Head of caudate nucleus (tissue), 42 donors: Measurements from ENCODE around the gene THBS3.
"Not testable (repeated sequence)": the region's sequence is repeated elsewhere in the genome, so short reads cannot be mapped to it uniquely, and the experiment has no call there.

Experiments
- DNase-seq, 42 donors: peaks; one replicate each; pipeline versions ENCODE4 v3.0.0 to v3.0.0-alpha.2; 2020 to 2021; ENCODE audit warnings: mixed read lengths in 7 of 42
- intact Hi-C: fragments of 100-400 bp; cut with DNase I; formaldehyde crosslinking; loops from one replicate; pipeline ENCODE4 v1.15.0; 2022

Gene THBS3

DNA sequence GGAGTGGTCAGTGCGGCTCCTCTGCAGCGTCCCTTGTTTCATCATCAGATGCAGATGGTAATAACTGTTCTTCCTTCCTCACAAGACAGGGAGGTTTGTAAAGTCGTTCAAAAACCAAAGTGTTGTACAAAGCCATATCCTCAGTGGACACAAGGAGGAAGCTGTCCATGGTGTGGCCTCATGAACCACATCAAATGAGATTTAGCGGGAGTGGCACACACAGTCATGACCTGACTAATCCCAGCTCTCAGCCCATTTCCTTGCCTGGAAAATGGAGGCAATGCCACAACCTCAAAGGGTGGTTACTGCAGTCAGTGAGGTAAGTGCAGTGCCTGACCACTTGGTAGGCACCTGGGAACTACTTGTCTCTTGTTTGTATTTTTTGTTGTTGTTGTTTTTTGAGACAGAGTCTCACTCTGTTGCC, 34.2 kb upstream of the THBS3 start:
- no peak for DNase-seq
- intact Hi-C loops, result loop anchor here (5.0 kb wide), 1 partner anchor 35 kb away; the partner anchor contains the start of genes MTX1 and THBS3

DNA sequence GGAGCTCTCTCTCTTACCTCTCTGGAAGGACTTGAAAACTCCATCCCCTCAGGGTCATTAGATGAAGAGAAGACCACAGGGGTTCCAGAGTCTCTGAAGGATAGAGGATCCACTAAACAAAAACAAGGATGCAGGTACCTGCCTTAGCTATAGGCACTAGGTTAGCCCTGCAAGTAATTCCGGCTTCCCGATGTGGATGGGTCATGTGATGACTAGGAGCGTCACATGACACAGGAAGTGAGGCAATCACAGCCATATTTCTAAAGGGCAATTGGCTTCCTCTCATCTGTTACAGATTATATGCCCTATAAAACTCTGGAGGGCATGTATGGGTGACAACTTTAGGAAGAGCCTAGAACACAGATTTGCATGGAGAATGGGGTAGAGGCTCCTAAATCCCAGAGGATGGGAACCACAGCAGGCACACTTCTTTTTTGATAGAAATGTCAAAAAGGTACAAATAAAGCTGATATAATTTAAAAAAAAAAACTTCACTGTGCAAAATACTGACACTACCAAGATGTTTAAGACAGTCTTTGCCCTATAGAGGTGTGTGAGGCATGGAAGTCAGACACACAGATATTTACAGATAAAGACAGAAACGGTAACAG, 33.5 kb upstream of the THBS3 start:
- intact Hi-C loops, result loop anchor here (5.0 kb wide), 1 partner anchor 34 kb away; the partner anchor contains the start of genes MTX1 and THBS3
- DNase-seq, result peak; percentile 59 to 95 (median 88)

DNA sequence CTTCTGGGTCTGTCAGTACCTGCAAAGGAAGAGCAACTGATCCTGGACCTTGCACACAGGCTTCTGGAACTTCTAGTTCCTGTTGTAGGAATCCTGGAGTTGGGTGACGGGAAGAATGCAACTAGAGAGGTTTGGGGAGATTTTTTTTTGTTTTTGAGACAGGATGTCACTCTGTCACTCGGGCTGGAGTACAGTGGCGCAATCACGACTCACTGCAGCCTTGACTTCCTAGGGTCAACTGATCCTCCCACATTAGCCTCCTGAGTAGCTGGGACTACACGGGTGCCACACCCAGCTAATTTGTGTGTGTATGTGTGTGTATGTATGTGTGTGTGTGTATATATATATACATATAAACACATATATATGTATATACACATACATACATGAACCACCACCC, 28.8 kb upstream of the THBS3 start:
- DNase-seq, result peak in 1 of 42 donors; percentile 0
- intact Hi-C loops, result no loop called here

DNA sequence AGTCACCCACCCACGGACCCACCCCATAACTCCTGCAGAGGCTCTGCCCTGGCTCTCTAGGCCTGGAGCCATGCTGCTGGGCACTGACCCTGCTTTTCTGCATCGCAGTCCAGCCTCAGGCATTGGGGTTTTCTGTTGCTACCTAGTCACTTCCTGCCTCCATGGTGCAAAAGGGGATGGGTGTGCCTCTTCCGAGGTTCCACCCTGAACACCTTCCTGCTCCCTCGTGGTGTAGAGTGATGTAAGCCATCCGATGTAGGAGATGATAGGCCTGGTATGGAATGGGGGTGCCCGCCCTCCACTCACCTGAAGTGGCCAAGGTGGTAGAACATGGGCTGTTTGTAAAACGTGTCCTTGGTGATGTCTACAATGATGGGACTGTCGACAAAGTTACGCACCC, 27.7 kb upstream of the THBS3 start:
- intact Hi-C loops, DNase-seq: not testable (repeated sequence)

DNA sequence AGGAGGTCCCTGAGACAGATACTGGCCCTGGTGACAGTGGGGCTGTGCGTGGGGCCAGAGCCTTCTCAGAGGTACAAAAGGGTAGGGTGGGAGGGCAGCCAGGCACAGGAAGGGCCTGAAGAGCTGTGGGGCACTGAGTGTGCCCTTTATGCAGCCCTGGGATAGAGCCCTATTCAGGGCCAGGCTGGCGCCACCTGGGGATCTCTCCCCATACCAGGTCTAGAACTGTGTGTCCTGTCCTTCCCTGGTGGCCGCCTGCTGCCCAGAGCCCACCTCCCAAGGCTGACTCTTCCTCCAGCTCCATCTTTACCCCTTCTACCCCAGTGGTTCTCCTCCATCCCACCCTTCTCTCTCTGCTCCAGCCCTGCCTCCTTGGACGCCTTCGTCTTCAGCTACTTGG, 25.8 kb upstream of the THBS3 start:
- intact Hi-C loops, result not testable (repeated sequence)

DNA sequence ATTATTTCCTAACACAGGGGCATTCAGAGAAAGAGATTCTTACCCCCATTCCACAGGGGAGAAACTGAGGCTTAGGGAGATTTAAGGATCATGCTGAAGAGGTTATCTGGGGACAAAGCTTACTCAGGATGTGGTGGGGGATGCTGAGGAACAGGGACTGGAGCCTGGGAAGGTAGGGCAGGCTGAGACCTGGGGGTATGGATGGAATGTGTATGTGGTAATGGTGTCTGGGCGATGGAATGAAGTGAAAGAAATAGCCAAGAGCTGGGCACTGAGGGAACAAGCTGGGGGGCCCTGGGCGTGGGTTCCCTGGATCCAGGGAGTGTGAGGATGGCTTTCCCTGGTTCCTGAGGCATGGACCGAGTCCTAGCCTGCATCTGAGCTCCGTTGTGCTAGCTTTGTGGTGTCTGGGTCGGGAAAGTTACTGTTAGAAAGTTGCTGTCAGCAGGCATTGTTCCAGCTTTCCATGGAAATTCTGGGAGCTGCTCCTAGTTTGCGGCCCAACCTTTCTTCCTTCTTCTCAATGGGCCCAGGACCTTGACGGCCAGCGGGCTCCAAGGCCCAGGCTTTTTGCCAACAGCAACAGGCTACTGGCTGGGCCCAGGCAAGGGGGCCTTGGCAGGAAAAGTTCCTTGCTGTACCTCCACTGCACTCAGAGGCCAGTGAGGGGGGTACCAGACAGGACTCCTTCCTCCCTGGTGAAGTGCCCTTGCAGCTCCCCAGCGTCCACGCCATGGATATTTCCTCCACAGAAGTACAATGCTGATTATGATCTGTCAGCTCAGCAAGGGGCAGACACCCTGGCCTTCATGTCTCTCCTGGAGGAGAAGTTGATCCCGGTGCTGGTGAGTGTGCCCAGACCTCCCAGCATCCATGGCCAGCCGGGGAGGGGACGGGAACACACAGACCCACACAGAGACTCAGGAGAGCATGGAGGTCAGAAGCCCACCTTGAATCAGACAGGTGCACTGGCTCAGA, 24.6 kb upstream of the THBS3 start:
- intact Hi-C loops, result not testable (repeated sequence)
- peak in 17 of 42 donors; percentile 12 to 64 (median 44) for DNase-seq

More for the DNA sequence above, 25.8 kb upstream of the THBS3 start:
- DNase-seq, result not testable (repeated sequence)

DNA sequence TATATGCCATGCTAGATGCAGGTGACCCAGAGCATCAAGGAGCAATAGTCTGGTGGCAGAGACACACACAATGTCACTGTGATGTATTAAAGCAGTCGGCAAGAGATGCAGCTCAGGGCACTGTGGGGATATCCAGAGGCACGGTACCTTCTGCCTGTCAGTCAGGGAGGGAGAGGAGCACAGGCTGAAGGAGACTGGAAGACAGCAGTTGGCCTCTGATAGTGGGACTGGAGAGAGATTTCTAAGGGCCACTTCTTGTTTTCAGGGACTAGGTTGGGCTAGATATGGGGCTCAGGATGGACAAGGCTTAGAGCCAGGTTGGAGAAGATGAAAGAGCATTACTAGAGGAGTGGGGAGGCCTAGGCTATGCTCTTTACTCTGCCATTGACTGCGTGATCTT, 23.6 kb upstream of the THBS3 start:
- DNase-seq, intact Hi-C loops: not testable (repeated sequence)

DNA sequence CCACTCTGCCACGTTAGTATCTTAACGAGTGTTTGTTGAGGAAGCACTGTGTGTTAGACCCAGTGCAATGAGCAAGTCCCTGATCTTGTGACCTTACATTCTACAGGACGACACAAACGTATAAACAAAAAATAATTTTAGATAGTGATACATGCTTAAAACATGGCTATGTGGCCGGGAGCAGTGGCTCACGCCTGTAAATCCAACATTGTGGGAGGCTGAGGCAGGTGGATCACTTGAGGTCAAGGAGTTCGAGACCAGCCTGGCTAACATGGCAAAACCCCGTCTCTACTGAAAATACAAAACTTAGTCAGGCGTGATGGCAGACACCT, 20.4 kb upstream of the THBS3 start:
- intact Hi-C loops, result no loop called here
- no peak for DNase-seq

DNA sequence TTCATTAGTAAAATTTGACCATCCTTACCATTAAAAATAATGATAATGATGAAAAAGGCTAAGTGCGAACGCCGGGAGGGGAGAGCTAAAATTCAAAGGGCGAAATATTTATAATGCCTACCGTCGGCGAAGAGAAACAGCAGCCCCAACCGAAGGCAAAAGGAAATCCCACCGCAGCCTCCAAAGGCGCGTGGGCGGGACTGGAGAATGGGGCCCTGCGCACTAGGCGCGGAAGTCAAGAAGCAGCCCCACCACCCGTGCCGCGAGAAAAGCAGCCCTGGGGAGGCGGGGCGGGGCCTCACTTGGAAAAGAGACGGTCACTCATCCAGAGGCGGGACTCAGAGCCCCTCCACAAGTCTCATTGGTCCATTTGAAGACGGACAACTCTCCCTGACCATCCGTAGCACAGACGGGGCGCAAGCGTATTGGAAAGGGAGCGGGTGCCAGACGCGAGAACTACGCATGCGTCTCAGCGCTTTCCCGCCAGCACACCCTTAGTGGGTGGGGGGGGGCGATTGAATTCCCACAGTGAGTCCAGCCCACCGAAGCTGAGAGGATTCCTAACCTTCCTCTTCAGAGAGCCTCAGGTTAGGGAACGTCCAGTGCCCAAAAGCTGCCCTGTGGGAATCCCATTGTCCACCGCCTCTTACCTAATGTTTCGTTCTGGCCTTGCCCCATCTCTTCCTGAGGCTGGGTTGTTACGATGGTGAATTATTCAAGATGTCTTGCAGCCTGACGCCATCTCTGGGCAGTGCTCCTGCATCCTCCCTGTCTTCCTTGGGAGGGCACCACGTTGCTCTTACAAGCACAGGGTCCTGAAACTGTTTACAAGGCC, 19.8 kb upstream of the THBS3 start:
- intact Hi-C loops, result no loop called here
- DNase-seq, result peak; percentile 97 to 100 (median 99)

DNA sequence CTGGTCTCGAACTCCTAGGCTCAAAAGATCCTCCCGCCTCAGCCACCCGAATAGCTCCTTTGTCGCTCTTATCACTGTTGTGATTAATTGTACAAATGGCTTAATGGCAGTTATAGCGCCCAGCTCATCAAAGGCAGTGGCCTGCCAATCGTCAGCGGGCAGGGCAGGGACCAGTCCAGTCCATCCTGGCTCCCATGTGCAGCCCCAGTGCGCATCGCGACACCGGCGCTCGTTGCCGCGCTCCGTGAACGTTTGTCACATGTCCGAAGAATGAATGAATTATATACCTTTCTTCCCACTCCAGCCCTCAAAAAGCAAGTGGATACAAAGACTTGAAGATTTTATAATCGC, 19.2 kb upstream of the THBS3 start:
- intact Hi-C loops, result no loop called here
- DNase-seq, result peak in 36 of 42 donors; percentile 17 to 69 (median 49)

DNA sequence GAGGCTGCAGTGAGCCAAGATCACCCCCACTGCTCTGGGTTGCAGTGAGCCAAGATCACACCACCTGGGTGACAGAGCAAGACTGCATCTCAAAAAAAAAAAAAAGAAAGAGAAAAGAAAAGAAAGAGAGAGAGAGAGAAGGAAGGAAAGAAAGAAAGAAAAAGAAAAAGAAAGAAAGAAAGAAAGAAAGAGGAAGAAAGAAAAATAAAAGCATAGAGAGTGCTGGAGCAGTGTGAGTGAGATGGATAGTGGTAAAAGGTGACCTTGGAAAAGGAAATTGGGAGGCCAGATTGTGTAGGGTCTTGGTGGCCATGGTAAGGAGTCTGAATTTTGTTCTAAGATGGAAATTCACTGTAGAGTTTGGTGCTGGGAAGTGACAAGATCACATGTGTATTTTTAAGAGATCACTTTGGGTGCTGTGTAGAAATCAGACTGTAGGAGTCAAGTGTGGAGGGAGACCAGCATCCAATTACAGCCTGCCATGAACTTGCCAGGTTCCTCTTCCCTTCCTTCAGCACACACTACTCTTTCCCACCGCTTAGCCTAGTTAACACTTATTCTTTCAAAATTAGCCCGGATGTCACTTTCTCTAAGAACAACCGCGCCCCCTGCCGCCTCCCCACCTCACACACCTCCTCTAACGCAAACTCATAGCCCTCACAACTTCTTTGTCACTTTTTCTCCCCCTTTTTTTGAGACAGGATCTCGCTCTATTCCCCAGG, 18.7 kb upstream of the THBS3 start:
- intact Hi-C loops, result no loop called here
- peak; percentile 53 to 91 (median 76) for DNase-seq

DNA sequence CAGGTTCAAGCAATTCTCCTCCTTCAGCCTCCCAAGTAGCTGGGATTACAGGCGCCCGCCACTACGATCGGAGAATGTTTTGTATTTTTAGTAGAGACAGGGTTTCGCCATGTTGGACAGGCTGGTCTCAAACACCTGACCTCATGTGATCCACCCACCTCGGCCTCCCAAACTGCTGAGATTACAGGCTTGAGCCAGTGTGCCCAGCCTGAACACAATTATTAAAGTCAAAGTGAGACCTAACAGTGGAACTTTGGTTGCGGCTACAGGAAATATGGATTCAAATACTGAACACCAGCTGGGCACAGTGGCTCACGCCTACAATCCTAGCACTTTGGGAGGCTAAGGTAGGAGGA, 17.7 kb upstream of the THBS3 start:
- DNase-seq, intact Hi-C loops: not testable (repeated sequence)

DNA sequence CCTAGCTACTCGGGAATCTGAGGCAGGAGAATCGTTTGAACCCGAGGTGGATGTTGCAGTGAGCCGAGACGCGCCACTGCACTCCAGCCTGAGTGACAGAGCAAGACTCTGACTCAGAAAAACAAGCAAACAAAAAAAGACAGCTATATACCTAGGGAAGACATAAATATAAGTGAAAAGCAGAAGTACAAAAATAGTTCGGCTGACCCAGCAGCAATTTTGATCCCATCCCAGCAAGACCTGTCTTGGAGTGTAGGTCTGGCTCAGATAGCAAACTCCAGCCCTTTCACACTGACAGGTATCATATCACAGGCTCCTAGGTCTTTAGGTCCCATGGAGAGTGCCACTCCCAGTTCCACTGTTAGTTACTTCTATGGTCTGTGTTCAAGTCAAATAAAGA, 15.3 kb upstream of the THBS3 start:
- no peak for DNase-seq
- intact Hi-C loops, result no loop called here

DNA sequence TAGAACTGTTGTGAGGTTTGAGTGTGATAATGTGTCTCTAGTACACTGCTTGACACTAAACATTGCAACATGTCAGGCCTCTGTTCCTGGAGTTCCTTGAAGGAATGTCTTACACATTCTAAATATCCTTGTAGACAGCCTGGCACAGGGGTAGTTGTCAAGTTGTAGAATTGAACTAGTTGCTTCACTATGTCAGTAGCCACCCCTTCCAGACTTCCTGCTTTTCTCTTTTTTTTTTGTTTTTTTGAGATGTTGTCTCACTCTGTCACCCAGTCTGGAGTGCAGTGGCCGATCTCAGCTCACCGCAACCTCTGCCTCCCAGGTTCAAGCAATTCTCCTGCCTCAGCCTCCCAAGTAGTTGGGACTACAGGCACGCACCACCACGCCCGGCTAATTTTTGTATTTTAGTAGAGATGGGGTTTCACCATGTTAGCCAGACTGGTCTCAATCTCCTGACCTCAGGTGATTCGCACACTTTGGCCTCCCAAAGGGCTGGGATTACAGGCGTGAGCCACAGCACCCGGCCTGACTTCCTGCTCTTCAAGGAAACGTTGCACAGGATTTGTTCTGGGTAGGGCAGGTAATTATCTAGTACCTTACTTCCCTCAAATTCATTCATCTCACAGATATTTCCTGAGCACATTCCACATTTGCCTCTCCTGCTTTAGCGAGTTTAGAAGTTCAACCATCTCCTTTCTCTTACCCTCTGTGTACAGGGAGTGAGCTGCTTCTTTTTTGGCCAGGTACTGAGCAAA, 12.7 kb upstream of the THBS3 start:
- DNase-seq, intact Hi-C loops: not testable (repeated sequence)

DNA sequence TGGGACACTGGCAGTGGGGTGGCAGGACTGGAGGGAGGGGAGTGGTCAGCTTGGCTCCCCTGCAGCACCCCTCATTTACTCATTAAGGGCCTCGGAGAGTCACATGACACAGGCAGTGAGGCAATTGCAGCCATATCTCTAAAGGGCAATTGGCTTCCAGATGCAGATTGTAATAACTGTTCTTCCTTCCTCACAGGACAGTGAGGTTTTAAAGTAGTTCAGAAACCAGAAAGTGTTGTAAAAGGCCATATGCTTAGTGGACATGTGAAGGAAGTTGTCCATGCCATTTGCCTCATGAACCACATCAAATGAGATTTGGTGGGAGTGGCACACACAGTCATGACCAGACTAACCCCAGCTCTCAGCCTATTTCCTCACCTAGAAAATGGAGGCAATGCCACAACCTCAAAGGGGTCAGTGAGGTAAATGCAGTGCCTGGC, 11.9 kb upstream of the THBS3 start:
- intact Hi-C loops, result no loop called here
- DNase-seq, result peak in 41 of 42 donors; percentile 30 to 90 (median 69)

DNA sequence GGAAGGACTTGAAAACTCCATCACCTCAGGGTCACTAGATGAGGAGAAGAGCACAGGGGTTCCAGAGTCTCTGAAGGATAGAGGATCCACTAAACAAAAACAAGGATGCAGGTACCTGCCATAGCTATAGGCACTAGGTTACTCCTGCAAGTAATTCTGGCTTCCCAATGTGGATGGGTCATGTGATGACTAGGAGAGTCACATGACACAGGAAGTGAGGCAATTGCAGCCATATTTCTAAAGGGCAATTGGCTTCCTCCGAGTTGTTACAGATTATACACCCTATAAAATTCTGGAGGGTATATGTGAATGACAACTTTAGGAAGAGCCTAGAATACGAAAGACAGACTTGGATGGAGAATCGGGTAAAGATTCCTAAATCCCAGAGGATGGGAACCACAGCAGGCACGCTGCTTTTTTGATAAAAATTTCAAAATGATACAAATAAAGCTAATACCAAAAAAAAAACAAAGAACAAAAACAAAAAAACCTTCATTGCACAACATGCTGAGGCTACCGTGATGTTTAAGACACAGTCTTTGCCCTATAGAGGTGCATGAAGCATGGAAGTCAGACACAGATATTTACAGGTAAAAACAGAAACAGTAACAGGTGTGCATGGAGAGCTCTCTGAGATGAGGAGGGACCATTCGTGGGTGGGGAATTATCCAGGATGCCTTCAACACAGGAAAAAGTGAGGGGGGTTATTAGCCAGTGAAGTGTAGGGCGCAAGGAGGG, 11.3 kb upstream of the THBS3 start:
- intact Hi-C loops, result no loop called here
- DNase-seq, result peak in 40 of 42 donors; percentile 21 to 93 (median 78)

DNA sequence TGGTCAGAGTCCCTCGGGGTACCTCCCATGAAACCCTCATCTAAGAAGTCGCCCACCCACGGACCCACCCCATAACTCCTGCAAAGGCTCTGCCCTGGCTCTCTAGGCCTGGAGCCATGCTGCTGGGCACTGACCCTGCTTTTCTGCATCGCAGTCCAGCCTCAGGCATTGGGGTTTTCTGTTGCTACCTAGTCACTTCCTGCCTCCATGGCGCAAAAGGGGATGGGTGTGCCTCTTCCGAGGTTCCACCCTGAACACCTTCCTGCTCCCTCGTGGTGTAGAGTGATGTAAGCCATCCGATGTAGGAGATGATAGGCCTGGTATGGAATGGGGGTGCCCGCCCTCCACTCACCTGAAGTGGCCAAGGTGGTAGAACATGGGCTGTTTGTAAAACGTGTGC, 7.0 kb upstream of the THBS3 start:
- intact Hi-C loops, DNase-seq: not testable (repeated sequence)
